ENCODE data around the gene SCEL. TPM values are rescaled to one million over a fixed set of nuclear protein-coding genes. Genes with fewer than 3 reads are reported as not detected.

SCEL gene
- total RNA-seq, 1 experiment from 2014 or later, result 3.5 TPM

- DNase-seq, result no peak
- intact Hi-C loops (cut with micrococcal nuclease), result no loop called here
- Histone ChIP-seq H3K27me3 (ENCODE audit: low read length) (no peaks in the 10 kb centered on the region), H3K27ac (ENCODE audit: low read length) (no peak overlapping the region), H3F3A (ENCODE audit: low read length, unreplicated experiment) (no peaks in the 10 kb centered on the region), H3K36me3 (ENCODE audit: low read depth, low read length) (no peaks in the 10 kb centered on the region), H3K4me3 (ENCODE audit: low read length) (no peak overlapping the region), H3K4me1 (ENCODE audit: insufficient read depth, low read length) (peaks cover 36% of the 10 kb centered on the region), H3K9ac (ENCODE audit: low read length) (no peak overlapping the region), H3K4me2 (ENCODE audit: low read length) (no peak overlapping the region), H3K9me2 (replicated peaks; ENCODE audit: low read length) (no peaks in the 10 kb centered on the region), H3K9me3 (ENCODE audit: low read length) (no peaks in the 10 kb centered on the region), H2AFZ (ENCODE audit: low read length) (no peak overlapping the region), H3K79me2 (ENCODE audit: low read length) (no peaks in the 10 kb centered on the region), H4K20me1 (ENCODE audit: low read length) (no peaks in the 10 kb centered on the region)
- CTCF ChIA-PET, result no interaction called here
- no peak for ATAC-seq
- no TSS peak for BruUV-seq (replicated peaks)
- TF ChIP-seq CTCF (conservative IDR thresholded peaks at IDR 0.05; ENCODE audit: low read depth, low read length), result no peak
- TF ChIP-seq EZH2 (IDR thresholded peaks at IDR 0.05; ENCODE audit: low read length, unreplicated experiment), result no peak
- no peak for TF ChIP-seq EZH2phosphoT487 (IDR thresholded peaks at IDR 0.05; ENCODE audit: borderline replicate concordance, low read length)
- POLR2A ChIA-PET (ENCODE audit: unreplicated experiment), result no interaction called here
These were observed 25.4 kb upstream of the SCEL start for GRCh38 chr13:77510156-77510555.

DNA sequence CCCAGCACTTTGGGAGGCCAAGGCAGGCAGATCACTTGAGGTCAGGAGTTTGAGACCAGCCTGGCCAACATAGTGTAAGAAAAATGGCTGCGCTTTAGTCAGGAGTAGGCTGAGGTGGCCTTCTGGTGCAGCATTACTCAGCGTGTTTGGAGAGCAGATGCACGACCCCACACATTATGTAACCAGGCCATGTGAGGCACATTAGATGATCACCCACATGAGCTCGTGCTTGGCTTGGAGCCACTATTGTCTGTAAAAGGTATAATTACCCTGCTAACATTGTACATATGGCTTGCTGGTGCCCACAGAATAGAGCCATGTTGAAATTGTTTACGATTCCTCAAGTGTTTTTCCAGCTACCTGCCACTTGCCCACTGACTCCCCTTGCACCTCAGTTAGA, 24.0 kb upstream of the SCEL start:
- Histone ChIP-seq H3K4me2 (ENCODE audit: low read length) (no peak overlapping the region), H3K27ac (ENCODE audit: low read length) (no peak overlapping the region), H3K27me3 (ENCODE audit: low read length) (no peaks in the 10 kb centered on the region), H3K4me1 (ENCODE audit: insufficient read depth, low read length) (peaks cover 49% of the 10 kb centered on the region), H3K9me3 (ENCODE audit: low read length) (no peaks in the 10 kb centered on the region), H3K9me2 (replicated peaks; ENCODE audit: low read length) (no peaks in the 10 kb centered on the region), H3K79me2 (ENCODE audit: low read length) (no peaks in the 10 kb centered on the region), H2AFZ (ENCODE audit: low read length) (no peak overlapping the region), H3K4me3 (ENCODE audit: low read length) (no peak overlapping the region), H3K36me3 (ENCODE audit: low read depth, low read length) (no peaks in the 10 kb centered on the region), H4K20me1 (ENCODE audit: low read length) (no peaks in the 10 kb centered on the region), H3F3A (ENCODE audit: low read length, unreplicated experiment) (peaks cover 4% of the 10 kb centered on the region), H3K9ac (ENCODE audit: low read length) (no peak overlapping the region)
- ChIA-PET CTCF (no interaction called here), POLR2A (ENCODE audit: unreplicated experiment) (no interaction called here)
- intact Hi-C loops (cut with micrococcal nuclease), result no loop called here
- ATAC-seq (no peak), DNase-seq (no peak)
- BruUV-seq (replicated peaks), result no TSS peak
- TF ChIP-seq EZH2phosphoT487 (IDR thresholded peaks at IDR 0.05; ENCODE audit: borderline replicate concordance, low read length) (no peak), EZH2 (IDR thresholded peaks at IDR 0.05; ENCODE audit: low read length, unreplicated experiment) (no peak), CTCF (conservative IDR thresholded peaks at IDR 0.05; ENCODE audit: low read depth, low read length) (no peak)

- Histone ChIP-seq H3K27ac (ENCODE audit: low read length) (no peak overlapping the region), H4K20me1 (ENCODE audit: low read length) (no peaks in the 10 kb centered on the region), H3K9me3 (ENCODE audit: low read length) (no peaks in the 10 kb centered on the region), H2AFZ (ENCODE audit: low read length) (no peak overlapping the region), H3K27me3 (ENCODE audit: low read length) (no peaks in the 10 kb centered on the region), H3F3A (ENCODE audit: low read length, unreplicated experiment) (peaks cover 9% of the 10 kb centered on the region), H3K4me2 (ENCODE audit: low read length) (no peak overlapping the region), H3K9ac (ENCODE audit: low read length) (no peak overlapping the region), H3K4me1 (ENCODE audit: insufficient read depth, low read length) (peaks cover 39% of the 10 kb centered on the region), H3K9me2 (replicated peaks; ENCODE audit: low read length) (no peaks in the 10 kb centered on the region), H3K36me3 (ENCODE audit: low read depth, low read length) (no peaks in the 10 kb centered on the region), H3K79me2 (ENCODE audit: low read length) (no peaks in the 10 kb centered on the region), H3K4me3 (ENCODE audit: low read length) (no peak overlapping the region)
- ChIA-PET CTCF (no interaction called here), POLR2A (ENCODE audit: unreplicated experiment) (no interaction called here)
- BruUV-seq (replicated peaks), result no TSS peak
- intact Hi-C loops (cut with micrococcal nuclease), result no loop called here
- TF ChIP-seq CTCF (conservative IDR thresholded peaks at IDR 0.05; ENCODE audit: low read depth, low read length), result no peak
- TF ChIP-seq EZH2 (IDR thresholded peaks at IDR 0.05; ENCODE audit: low read length, unreplicated experiment), result no peak
- ATAC-seq, result no peak
- DNase-seq, result no peak
These were observed 21.7 kb upstream of the SCEL start for GRCh38 chr13:77513719-77514335.
